HG02623 (cell line): ENCODE results near the gene HSPA14.
"Not testable (repeated sequence)": the region's sequence is repeated elsewhere in the genome, so short reads cannot be mapped to it uniquely, and the experiment has no call there.

Experiments
- ATAC-seq: cut with Tn5 transposase; IDR thresholded peaks from one replicate; pipeline ENCODE4 v1.9.1; 2021; ENCODE audit warnings: moderate library complexity; ENCODE audit not compliant: unreplicated experiment

HSPA14 gene

DNA sequence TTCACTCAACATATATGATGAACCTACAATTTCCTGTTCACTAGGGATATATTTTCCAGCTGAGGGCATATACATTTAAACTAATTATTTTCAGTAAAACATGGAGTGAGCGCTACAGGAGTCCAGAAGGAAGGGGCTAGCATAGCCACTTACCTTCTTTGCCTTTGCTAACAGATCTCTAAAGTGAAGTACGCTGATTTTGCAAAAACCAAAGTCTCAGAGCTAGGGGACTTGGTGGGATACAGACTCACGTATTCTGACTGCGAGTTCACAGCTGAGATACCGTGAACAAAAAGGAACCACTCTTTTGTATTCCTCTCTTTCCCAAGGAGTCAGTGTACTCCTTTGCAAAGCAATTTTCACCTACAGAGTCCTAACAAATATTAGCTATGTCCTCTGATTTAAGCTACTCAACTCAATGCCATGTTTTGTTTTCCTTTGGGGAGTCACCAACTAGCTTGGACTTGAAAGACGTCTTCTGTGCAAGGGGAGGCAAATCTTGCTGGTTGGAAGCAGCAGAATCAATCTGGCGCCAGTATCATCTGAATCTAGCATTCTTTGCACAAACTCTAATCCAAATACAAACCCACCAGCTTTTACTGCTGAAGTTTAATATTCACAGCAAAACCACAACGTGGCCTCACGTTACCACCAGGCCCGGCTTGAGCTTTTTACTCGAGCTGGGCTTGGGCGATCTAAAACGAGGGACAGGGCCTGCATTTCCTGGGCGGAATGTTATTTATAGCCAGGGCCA, 926 bp upstream of the HSPA14 start:
- ATAC-seq: no peak

DNA sequence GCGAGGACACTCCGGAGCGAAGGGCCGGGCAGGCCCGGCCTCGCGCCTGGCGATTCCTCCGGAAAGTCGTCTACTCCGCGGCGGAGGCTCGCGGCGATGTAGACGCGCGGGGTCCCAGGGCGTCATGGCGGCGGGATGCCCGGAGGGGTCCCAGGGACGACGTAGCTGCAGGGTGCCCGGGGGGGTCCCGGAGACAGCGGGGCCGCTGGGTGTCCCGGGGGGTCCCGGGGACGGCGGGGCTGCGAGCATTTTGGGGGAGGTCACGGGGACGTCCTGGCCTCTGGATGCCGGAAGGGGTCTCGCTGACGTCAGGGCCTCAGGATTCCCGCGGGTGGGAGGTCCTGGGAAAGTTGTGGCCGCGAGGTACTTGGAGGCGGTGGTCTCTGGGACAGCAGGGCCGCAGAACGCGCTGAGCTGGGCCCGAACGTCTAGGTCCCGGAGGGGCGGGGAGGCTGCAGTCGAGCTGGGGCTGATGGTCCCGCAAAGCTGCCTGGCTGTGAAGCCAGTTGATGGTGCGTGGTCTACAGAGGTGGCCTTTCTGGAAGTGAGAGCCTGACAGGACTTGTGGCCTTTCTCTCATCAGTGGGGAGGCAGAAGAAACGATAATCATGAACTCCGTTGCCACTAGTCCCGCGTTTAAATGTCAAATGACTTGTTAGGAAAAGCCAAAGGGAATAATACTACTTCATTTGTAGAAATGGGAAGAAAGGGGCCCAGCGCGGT, 637 bp downstream of the HSPA14 start:
- ATAC-seq: no peak

DNA sequence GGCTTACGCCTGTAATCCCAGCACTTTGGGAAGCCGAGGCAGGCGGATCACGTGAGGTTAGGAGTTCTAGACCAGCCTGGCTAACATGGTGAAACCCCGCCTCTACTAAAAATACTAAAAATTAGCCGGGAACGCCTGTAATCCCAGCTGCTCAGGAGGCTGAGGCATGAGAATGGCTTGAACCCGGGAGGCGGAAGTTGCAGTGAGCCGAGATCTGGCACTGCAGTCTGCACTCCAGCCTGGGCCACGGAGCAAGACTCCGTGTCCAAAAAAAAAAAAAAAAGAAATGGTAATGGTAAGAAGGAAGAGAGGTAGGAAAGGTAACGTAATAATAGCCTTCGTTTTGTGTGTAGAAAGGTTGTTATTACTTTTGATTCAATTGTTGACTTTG, 1.2 kb downstream of the HSPA14 start:
- no peak for ATAC-seq

DNA sequence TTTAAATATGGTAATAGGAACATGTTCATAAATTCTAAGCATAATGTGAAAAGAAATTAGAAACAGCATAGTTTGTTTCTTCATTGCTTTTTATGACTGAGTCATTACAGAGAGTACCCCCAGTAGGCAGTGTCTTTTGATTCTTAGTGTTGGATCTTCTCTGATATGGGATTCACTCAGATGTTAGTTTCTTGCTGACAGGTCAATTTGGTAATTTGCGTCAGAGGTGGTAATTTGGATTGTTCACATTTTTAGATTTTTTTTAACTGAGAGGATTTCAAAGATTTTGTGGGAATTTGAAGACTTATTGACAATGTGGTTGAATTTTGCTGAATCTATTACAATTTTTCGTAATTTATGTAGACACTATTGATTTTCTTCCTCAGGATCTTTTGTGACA, 2.1 kb downstream of the HSPA14 start:
- no peak for ATAC-seq

DNA sequence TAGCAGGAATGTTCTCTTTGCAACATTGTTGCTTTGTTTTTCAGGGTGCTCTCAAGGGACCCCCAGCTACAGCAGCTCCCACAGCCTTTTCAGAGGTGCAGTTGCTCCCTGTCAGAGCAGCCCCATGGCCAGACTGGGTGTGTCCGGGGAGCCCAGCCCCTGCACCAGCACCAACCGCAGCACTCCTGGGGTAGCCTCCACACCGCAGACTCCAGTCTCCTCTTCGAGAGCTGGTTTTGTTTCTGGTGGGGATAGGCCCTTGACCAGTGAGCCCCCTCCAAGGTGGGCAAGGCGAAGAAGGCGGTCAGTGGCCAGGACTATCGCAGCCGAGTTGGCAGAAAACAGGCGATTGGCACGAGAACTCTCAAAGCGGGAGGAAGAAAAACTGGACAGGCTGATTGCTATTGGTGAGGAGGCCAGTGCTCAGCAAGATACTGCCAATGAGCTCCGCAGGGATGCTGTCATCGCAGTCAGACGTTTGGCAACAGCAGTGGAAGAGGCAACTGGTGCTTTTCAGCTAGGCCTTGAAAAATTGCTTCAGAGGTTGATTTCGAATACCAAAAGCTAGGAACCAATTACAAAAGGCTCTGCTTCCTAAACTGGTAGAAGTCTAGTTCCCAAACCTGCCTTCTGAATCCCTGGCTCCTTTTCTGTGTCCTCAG, 5.4 kb downstream of the HSPA14 start:
- no peak for ATAC-seq

DNA sequence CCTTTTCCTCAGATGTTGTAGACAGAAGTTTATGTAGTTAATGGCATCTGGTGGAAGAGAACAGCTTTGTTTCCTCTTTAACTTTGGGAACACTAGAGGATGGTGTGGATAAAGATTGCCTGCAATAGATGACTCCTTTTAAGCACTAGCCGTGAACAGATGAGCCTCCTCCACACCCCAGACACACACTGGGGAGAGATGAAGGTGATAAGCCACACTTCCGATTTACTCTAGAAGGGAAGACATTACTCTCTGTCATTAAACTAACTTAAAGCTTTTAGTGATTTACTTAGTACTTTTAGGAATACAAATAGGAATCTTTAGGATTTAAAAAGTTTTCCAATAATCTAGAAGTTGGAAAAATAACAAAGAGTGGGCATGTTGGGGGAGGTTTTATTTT, 6.8 kb downstream of the HSPA14 start:
- no peak for ATAC-seq

DNA sequence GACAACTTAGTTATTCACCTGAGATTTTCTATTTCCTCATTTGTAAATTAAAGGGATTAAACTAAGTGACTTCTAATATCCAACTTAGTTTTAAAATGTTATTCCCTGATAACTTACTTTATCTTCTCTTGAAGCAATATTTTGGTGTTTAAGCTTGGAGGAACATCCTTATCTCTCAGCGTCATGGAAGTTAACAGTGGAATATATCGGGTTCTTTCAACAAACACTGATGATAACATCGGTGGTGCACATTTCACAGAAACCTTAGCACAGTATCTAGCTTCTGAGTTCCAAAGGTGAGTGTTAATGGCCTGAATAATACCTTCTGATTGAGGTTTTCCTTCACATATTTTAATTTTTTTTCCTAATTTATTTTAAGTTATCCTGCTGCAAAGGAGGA, 14.1 kb downstream of the HSPA14 start:
- ATAC-seq: no peak

DNA sequence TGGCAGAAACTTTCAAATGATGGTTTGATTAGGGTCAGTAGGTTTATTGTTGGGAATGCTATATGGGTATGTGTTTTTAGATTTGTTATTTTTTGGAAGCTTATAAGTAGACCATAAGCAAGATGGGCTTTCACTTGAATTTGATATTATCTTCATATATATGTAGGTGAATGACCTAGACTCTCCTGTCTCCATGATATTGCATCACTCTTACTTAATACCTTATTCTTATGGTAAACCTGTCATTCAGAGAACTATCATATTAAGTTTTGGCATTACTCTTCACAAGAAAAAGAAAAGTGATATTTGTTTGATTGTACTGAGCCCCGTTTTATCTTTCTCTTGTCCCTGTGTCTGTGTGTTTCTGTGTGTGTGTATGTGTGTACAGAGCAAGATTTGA, 17.3 kb downstream of the HSPA14 start:
- ATAC-seq: no peak

DNA sequence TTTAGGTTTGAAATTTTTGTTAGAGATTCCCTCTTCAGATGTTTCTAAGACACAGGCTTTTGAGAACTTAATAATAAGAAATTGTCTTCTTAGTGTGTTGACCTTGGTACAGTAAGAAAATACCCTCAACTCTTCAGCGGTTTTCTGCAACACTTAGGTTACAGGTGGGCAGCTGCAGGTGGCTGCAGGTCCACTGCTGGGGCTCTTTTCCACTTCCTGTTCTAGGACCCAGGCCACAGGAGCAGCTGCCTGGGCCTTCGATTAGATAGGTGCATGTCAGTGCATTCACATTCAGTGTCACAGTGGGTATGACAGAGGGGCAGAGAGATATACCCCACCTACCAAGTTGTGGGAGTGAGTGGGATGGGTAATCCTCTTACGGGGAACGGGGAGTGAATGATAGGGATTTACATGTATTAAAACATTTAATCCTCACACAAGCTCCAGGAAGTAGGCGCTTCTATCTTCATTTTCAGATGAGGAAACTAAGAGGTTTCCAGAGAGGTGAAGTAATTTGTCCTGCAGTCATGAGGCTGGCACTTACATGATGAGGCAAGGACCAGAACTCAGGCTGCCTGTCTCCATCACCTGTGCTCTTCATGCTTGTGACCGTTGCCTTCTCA, 20.3 kb downstream of the HSPA14 start:
- ATAC-seq: no peak

DNA sequence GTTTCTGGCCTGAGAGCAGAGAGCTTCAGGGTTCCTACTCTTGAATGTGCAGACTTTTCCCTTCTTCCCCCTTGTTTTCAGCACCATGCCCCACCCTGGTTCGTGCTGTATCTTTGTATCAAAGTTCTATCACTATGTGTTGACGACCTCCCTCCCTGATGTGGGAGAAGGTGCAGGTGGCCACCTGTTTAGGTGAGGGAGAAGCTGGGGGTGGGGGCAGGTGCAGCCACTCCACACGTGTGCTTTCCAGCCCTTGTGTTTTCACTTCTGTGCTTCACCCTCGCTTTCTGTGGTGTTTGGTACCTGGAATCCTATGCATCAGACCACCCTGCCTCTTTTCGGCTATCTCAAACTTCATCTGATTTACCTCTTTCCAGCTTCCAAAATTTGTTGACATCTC, 20.9 kb downstream of the HSPA14 start:
- ATAC-seq: no peak

DNA sequence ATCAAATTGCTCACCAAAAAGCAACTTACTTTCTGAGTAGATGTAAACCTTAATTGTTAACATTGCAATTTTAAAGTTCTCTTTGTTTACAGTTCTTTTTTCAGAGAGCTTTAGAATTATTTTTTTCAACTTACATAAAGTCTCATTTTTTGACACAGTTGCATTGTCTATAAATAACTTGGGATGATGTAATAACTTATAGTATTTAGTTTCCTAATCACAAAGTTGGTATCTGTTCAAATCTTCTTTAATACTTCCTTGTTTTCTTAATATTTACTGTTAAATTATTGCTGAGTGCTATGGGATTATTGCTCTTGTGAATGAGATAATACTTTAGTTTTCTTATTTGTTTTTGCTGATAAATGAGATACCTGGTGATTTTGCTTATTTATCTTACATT, 21.7 kb downstream of the HSPA14 start:
- ATAC-seq: no peak

DNA sequence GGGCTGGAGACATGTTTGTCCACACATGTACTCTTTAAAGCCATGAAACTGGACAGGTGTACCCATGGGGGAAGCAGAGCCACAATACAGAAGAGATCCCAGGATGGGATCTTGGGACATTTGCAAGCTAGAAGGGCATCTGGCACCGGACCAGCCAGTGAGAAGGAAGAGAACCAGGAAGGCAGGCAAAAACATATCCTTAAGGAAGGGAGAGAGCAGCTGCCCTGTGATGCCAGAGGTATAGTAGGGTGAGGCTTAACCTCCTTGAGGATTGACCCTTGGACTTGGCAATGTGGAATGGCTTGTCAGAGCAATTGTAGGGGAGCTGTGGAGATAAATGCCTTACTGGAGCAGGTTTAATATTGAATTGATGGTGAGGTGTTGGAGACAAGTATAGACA, 22.7 kb downstream of the HSPA14 start:
- ATAC-seq: no peak

DNA sequence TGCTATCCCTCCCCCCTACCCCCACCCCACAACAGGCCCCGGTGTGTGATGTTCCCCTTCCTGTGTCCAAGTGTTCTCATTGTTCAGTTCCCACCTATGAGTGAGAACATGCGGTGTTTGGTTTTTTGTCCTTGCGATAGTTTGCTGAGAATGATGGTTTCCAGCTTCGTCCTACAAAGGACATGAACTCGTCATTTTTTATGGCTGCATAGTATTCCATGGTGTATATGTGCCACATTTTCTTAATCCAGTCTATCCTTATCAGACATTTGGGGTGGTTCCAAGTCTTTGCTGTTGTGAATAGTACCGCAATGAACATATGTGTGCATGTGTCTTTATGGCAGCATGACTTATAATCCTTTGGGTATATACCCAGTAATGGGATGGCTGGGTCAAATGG, 26.4 kb downstream of the HSPA14 start:
- ATAC-seq: not testable (repeated sequence)

DNA sequence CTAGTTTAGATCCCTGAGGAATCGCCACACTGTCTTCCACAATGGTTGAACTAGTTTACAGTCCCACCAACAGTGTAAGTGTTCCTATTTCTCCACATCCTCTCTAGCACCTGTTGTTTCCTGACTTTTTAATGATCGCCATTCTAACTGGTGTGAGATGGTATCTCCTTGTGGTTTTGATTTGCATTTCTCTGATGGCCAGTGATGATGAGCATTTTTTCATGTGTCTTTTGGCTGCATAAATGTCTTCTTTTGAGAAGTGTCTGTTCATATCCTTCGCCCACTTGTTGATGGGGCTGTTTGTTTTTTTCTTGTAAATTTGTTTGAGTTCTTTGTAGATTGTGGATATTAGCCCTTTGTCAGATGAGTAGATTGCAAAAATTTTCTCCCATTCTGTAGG, 26.8 kb downstream of the HSPA14 start:
- ATAC-seq: not testable (repeated sequence)

DNA sequence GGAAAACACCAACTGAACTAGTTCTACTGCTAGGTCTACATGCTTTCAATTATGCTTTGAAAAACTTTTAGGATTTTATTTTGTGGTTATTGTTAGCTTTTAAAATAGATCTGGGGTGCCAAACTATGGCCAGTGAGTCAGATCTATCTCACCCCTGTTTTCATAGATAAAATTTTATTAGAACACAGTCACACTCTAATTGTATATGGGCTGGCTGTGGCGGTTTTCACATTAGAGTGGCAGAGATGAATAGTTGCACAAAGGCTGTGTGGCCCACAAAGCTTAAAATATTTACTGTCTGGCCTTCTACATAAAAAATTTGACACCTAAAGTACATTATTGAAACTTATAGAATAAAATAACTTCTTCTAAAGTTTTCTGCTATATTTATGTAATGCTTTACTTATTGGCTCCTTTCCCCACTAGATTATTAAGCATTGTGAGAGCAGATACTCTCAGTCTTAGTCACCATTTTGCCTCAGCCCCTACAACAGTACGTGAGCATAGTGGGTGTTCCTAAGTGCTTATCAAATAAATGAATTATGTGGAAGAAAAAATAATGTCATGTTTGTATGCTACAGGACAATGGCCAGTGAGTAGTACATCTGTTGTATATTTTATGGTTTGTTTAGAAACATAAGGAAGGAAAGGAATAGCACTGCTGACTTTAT, 35.1 kb downstream of the HSPA14 start:
- no peak for ATAC-seq

DNA sequence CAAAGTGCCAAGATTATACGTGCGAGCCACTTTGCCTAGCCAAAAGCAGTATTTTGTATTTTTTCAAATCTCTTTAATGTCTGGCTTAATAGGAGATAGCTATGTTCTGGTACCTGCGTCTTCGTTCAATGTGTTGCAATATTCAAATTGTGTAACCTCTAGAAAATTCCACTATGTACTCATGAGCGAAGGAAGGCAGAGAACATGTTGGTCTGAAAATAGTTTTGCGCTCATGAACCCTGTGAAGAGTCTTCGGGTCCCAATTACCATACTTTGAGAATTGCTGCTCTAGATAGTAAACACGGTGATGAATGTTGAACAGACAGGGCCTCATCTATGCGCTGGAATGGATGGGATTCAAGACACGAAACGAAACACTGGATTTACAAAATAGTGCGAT, 37.8 kb downstream of the HSPA14 start:
- no peak for ATAC-seq

DNA sequence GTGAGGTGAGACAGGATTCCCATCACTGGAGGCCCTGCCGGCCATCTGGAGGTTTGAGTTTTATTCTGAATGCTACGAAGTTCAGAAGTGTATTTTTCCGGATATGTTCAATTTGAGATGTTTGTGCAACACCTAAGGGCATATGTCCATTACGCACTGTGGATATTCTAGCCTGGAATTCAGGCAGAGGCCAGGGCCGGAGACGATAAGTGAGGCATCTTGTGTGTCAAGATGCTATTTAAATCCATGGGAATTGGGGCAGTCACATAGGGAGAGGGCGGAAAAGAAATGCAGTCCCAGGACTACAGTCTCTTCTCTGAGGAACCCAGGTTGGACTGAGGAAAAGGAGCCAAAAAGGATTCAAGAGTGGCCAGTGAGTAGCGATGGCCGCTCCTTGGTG, 38.7 kb downstream of the HSPA14 start:
- ATAC-seq: no peak

DNA sequence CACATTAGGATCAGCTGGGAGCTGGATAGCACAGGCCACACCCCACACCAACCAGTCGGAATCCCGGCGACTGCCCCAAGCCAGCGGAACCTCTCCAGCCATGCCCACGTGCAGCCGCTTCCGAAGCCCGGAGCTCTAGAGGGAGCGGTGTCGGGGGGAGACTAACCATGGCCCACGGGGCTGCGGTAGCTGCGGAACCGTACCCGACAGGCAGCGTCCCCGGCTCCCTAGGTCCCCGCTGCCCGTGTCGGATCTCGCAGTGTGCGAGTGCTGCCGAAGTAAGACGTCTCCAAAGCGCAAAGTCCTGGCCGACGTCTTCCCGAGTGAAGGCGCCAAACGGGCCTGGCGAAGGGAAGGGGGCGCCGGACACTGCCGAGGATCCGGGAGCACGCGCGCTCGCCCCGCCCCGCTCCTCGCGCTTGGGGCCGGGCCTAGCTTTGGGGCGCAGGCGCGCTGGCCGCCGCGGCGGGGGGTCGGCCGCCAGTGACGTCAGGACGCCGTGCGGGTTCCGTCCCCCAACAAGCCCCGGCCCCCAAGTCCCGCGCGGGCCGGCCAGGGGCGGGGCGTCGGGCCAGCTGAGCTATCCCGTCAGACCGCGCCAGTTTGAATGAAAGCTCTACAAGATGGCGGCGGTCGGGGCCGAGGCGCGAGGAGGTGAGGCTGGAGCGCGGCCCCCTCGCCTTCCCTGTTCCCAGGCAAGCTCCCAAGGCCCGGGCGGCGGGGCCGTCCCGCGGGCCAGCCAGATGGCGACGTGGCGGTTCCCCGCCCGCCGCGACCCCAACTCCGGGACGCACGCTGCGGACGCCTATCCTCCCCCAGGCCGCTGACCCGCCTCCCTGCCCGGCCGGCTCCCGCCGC, 40.4 kb downstream of the HSPA14 start, which contains the start of gene SUV39H2:
Gene SUV39H2 (plus strand): TSS at position 601 of the 858 bp plus-strand sequence. CDS start 23 bp downstream, at position 624.
- peak; percentile 87 for ATAC-seq

DNA sequence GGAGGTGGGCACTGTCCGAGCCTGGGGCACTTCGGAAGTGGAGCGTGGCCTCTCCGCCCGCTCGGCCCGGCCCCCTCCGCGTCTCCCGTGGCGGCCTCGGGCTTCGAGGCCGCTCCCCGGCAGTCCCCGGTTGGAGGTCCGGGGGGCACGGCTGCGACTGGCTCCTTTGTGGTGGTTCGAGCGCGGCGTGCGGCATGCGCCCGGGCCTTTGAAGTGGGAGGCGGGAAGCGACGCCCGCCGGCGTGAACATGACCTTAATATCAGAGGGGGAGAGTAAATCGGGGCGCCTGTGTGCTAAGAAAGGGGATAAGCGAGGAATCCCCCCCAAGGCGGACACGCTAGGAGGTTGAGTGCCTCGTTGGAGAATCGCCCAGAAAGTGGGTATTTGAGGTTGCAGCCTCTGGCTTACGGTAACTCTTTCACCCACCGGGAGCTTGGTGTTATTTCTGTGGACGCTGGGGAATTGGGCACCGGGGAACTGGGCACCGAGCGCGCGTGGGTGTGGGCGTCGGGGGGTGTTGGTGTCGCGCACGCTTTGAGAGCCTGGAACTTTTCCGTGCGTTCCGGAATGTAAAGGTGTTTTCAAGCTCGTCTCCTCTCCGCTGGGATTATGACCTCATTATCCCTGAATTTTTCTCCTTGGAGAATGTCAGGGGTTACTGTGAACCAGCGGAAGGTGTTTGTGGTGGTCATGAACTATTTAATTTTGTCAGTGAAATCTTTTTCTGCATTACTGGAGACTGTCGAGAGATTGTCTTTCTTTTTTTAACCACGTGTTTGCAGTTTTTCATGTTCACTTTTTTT, 41.2 kb downstream of the HSPA14 start:
- ATAC-seq: peak; percentile 13

DNA sequence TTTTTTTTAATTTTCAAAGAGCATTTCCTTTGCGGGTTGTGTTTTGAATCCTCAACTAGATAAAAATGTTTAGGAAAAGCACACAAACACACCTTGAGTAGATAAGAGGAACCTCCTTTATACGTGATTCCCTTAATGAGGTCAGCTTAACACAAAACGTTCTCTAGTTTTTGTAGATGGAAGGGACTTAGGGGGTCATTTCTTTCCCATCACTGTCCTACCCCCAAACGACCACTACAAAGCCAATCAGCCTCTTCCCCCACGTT, 41.8 kb downstream of the HSPA14 start:
- no peak for ATAC-seq
